ENCODE data around the gene DEGS2.
"Not testable (repeated sequence)": the region's sequence is repeated elsewhere in the genome, so short reads cannot be mapped to it uniquely, and the experiment has no call there.

The DEGS2 gene

DNA sequence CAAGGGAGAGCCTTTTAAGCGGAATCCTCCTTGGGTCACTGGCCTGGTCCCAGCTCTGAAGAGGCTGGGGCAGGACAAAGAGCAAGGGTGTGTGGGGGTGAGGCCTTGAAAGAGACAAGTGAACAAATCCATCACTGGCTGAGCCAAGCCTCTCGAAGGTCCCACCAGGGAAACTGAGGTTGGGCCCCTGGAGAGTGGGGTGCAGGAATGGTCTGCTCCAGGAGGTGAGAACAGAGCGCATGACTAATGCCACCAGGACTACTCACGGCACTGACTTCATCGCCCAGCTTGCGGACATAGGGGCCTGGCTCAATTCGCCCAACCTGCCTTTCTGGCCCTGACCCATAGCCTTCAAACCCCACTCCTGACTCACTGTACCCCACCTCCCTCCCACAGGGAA is 19.2 kb upstream of the DEGS2 start:
- DNase-seq (ENCODE audit: low read depth), result no peak

DNA sequence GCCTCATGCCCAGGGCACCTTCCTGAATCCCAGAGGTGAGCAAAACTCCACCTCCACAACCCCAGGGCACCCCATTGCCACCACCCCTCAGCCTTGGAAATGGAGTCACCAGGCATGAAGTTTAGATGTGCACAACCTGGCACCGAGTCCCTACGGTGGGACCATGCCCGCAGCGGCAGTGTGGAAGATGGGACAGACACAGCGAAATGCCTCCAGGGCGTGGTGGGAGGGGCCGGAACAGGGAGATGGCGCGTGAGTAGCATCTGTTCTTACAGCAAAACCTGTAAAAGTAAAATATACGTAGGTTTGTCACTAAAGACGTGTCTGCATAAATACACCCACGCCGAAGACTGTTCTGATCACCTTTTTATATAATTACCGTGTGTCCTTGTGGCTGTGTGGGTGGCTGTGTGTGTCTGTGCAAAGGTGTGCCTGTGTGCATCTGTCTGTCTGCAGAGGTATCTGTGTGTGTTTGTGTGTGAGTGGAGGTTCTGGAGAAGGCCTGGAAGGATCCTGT is 17.4 kb upstream of the DEGS2 start:
- DNase-seq (ENCODE audit: low read depth), result no peak

- no peak for DNase-seq (ENCODE audit: low read depth)
Observed at GRCh38 chr14:100173353-100173752, 13.9 kb upstream of the DEGS2 start.

DNA sequence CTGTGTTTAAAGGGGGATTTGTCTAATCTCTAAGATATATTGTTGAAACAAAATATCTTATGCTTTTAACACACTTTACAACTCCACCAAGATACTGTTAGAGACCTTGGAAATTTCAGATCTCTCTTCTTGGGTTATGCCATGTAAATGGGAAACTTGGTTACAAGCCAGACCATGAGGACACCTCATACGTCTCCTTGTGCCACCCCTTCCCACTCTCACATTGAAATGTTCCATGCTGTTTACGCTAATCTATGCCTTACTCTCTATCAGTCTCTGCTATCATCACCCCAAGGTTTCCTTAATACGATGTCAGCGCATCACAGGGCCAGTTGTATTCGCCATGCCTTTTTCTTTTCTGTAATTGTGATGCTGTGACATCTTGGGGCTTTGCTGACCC is 13.4 kb upstream of the DEGS2 start:
- no peak for DNase-seq (ENCODE audit: low read depth)

- no peak for DNase-seq (ENCODE audit: low read depth)
Observed at GRCh38 chr14:100170880-100171279, 11.4 kb upstream of the DEGS2 start.

- DNase-seq (ENCODE audit: low read depth), result no peak
Observed at GRCh38 chr14:100168506-100168905, 9.1 kb upstream of the DEGS2 start.

GRCh38 chr14:100165831-100166440 is 6.5 kb upstream of the DEGS2 start:
- DNase-seq (ENCODE audit: low read depth), result no peak

DNA sequence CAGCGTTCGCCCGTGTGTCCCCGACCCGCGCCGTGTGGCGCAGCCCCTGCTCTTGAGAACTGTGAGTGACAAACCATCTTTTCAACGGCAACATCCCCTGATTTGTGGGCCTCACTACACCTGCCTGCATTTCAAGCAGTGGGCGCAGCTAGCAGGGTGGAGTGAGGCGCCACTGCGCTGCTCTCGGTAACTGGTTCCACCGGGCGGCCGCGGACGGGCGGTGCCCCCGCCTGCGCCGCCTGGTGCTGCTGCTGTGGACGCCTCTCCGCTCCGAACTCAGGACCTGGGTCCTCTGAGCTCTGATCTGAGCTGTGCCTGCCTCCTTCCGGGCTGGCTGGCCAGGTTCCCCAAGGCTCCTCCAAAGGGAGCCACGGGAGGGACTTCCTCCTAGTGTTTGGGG is 5.9 kb upstream of the DEGS2 start:
- DNase-seq (ENCODE audit: low read depth), result no peak

GRCh38 chr14:100160534-100160916 is 1.1 kb upstream of the DEGS2 start:
- DNase-seq (ENCODE audit: low read depth), result no peak

GRCh38 chr14:100159865-100160533 is 554 bp upstream of the DEGS2 start:
- DNase-seq (ENCODE audit: low read depth), result no peak

GRCh38 chr14:100158566-100159093 is 815 bp downstream of the DEGS2 start:
- DNase-seq (ENCODE audit: low read depth), result no peak

DNA sequence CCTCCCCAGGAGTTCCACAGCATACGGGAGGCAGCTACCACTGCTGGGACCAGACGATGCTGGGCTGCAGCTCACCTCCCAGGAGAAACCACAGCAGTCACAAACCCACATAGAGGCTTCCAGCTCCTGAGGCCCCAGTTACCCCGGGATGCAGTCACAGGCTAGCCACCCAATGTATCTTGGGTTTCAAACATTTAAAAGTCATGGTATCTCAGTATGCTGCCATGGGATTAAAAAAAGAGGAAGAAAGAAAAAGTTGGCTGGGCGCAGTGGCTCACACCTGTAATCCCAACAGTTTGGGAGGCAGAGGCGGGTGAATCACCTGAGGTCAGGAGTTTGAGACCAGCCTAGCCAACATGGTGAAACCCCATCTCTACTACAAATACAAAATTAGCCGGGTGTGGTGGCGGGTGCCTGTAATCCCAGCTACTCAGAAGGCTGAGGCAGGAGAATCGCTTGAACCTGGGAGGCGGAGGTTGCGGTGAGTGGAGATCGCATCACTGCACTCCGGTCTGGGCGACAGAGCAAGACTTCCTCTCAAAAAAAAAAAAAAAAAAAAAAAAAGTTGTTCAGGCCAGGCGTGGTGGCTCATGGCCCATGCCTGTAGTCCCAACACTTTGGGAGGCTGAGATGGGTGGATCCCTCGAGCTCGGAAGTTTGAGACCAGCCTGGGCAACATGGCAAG is 1.8 kb downstream of the DEGS2 start:
- not testable (repeated sequence) for DNase-seq (ENCODE audit: low read depth)

DNA sequence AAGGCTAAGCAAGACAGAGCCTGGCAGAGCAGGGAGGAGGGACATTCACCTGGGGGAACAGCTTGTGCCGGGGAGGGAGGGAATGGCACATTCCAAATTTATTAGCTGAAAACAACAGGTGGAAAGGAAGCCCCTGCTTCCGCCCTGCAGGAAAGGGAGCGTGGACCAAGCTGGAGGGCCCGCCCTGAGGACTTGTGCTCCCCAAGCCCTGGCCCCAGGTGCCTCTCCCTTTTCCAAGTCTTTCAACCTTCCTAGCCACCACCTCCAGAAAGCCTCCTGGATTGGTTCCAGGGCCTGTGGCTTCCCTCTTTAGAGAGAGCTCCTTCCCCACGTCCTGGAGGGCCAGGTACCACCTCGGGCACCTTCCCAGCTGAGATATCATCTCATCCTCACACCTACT is 2.7 kb downstream of the DEGS2 start:
- DNase-seq (ENCODE audit: low read depth), result no peak

DNA sequence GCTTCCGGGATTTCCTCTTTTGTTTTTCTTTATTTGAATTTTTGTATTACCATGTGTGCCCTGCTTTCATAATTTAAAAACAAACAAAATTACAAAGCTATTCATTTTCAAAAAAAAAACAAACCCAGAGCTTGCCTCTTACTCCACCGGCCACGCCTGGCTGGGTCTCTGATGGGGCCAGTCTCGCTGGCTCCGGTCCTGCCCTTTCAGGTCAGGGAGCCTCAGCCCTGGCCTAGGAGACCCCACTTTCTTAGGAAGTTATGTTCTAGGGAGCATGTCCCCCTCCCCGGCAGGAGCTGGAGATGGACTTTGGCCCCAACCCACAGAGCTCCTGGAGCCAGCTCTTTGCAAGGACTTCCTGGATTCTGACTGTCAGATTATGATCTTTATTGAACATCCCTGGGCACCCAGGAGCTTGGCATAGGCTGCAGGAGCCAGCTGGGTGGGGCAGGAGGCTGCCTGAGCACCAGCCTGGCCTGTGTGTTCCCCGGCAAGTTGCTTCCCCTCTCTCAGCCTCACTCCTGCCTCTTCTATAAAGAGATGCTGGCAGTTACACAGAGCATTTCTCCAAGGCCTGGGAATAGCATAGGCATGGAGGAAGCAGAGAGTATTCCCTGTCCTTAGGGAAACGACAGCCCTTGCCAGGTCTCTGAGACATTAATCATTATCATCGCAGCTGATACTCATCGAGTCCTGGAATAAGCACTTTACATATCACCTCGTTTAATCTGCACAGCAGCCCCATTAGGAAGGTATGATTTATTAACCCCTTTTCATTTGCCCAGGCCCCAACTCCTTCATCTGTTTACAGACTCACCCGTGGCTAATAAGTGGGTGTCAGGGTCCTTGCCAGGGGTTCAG is 3.5 kb downstream of the DEGS2 start:
- DNase-seq (ENCODE audit: low read depth), result no peak

- no peak for DNase-seq (ENCODE audit: low read depth)
Observed at GRCh38 chr14:100155049-100155621, 4.3 kb downstream of the DEGS2 start.

- no peak for DNase-seq (ENCODE audit: low read depth)
Observed at GRCh38 chr14:100153560-100153959, 5.9 kb downstream of the DEGS2 start.

DNA sequence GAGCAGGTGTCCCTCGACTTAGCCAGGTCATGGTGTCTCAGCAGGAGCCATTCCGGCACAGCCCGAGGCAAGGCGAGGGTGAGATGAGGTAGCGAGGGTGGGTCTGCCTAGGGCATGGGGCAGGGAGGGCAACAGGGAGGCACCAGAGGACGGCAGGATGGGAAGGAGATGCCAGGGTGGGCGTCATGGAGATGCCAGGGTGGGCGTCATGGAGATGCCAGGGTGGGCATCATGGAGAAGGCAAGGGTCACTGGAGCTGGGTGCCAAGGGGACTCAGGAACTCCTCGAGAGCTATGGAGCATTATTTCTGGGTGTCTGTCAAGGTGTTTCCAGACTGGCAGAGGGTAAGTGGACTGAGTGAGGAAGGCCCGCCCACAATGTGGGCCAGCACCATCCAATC is 7.4 kb downstream of the DEGS2 start:
- no peak for DNase-seq (ENCODE audit: low read depth)

- no peak for DNase-seq (ENCODE audit: low read depth)
Observed at GRCh38 chr14:100150932-100151587, 8.4 kb downstream of the DEGS2 start.

DNA sequence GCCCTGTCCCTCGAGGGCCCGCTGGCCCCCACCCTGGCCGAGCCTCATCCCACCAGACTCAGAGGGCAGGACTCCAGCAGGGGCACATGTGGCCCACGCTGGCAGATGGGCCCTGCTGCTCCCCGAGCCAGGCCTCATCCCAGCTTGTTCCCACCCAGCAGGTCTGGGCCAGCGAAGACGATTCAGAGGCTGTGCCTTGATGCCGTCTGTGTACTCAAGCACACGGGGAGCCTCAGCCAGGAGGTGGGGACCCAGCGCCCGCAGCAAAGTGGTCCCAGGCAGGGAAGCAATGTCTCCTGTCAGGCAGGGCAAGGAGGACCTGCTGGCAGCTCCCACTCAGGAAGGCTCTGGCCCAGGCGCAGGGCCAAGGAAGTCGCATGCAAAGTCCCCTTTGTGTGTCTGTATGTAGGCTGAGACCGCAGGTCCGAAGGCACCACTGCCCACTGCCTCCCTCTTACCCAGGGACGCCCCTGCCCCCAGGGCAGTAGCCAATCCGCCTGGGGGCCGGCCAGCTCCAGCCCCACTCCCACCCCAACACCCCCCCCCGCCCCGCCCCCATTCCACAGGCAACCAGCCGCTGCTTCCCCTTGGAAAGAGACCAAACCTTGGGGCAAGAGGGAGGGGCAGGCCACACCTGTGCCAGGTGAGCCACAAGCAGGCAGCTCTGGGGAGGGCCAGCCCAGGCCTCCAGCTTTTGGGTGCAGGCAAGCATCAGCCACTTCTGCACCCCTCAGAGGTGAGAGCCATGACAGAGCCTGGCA is 9.4 kb downstream of the DEGS2 start:
- no peak for DNase-seq (ENCODE audit: low read depth)

Data from non-pigmented ciliary epithelial cell (primary cell).